ENCODE results near the gene CAPN11.

The CAPN11 gene

GRCh38 chr6:44223319-44224028, 64.9 kb downstream of the CAPN11 start, which contains the start of gene SLC29A1 (continued):
- TF ChIP-seq, protein P1, sequence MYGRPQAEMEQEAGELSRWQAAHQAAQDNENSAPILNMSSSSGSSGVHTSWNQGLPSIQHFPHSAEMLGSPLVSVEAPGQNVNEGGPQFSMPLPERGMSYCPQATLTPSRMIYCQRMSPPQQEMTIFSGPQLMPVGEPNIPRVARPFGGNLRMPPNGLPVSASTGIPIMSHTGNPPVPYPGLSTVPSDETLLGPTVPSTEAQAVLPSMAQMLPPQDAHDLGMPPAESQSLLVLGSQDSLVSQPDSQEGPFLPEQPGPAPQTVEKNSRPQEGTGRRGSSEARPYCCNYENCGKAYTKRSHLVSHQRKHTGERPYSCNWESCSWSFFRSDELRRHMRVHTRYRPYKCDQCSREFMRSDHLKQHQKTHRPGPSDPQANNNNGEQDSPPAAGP (tag by site-specific recombination; IDR thresholded peaks at IDR 0.05), result no peak
- no peak for TF ChIP-seq OVOL3 (tag by site-specific recombination; IDR thresholded peaks at IDR 0.05)
- peak; percentile 88 for TF ChIP-seq ZIC2 (tag by site-specific recombination; IDR thresholded peaks at IDR 0.05)
- no peak for TF ChIP-seq ZNF394 (tag by site-specific recombination; IDR thresholded peaks at IDR 0.05; ENCODE audit: borderline replicate concordance)
- no peak; the same call in 1 of the 2 replicates for TF ChIP-seq ZNF76 (tag by site-specific recombination; IDR thresholded peaks at IDR 0.05; ENCODE audit: borderline replicate concordance, low read depth)
- no peak for TF ChIP-seq ZNF843 (tag by site-specific recombination; IDR thresholded peaks at IDR 0.05)
- no peak for TF ChIP-seq ZNF266 (tag by site-specific recombination; IDR thresholded peaks at IDR 0.05; ENCODE audit: low read depth)
- TF ChIP-seq OSR2 (tag by site-specific recombination; IDR thresholded peaks at IDR 0.05), result peak; percentile 63; the same call in 1 of the 2 replicates
- no peak for TF ChIP-seq ZNF707 (tag by site-specific recombination; IDR thresholded peaks at IDR 0.05)
- no peak for TF ChIP-seq ZNF280D (tag by site-specific recombination; IDR thresholded peaks at IDR 0.05)
- 0 out of 2 replicates have a peak, but pooled peaks have one; percentile 3 for TF ChIP-seq SP7 (tag by site-specific recombination; IDR thresholded peaks at IDR 0.05)
- TF ChIP-seq ZNF404 (tag by site-specific recombination; IDR thresholded peaks at IDR 0.05), result no peak
- TF ChIP-seq ZNF214 (tag by site-specific recombination; IDR thresholded peaks at IDR 0.05; ENCODE audit: borderline replicate concordance), result no peak
- peak; percentile 80 for TF ChIP-seq ZBTB8A (tag by site-specific recombination; IDR thresholded peaks at IDR 0.05)
- no peak for TF ChIP-seq TRIM28 (IDR thresholded peaks at IDR 0.05; ENCODE audit: borderline replicate concordance, low read length)
- no peak for TF ChIP-seq ZFP37 (tag by site-specific recombination; IDR thresholded peaks at IDR 0.05)
- TF ChIP-seq ZSCAN18 (tag by site-specific recombination; IDR thresholded peaks at IDR 0.05), result no peak
- TF ChIP-seq ZNF24 (tag by site-specific recombination; IDR thresholded peaks at IDR 0.05), result no peak
- peak; percentile 40; the same call in 1 of the 2 replicates for TF ChIP-seq HIC1 (tag by site-specific recombination; IDR thresholded peaks at IDR 0.05)
- TF ChIP-seq, protein P2, sequence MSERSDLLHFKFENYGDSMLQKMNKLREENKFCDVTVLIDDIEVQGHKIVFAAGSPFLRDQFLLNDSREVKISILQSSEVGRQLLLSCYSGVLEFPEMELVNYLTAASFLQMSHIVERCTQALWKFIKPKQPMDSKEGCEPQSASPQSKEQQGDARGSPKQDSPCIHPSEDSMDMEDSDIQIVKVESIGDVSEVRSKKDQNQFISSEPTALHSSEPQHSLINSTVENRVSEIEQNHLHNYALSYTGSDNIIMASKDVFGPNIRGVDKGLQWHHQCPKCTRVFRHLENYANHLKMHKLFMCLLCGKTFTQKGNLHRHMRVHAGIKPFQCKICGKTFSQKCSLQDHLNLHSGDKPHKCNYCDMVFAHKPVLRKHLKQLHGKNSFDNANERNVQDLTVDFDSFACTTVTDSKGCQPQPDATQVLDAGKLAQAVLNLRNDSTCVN (tag by site-specific recombination; optimal IDR thresholded peaks at IDR 0.05), result peak; percentile 82
- no peak for TF ChIP-seq ZNF18 (tag by site-specific recombination; IDR thresholded peaks at IDR 0.05)
- 0 out of 2 replicates have a peak, but pooled peaks have one; percentile 32 for TF ChIP-seq BCL11B (tag by site-specific recombination; IDR thresholded peaks at IDR 0.05; ENCODE audit: low read depth)
- no peak for TF ChIP-seq ZFP41 (tag by site-specific recombination; IDR thresholded peaks at IDR 0.05; ENCODE audit: borderline replicate concordance)
- TF ChIP-seq ZNF121 (tag by site-specific recombination; IDR thresholded peaks at IDR 0.05), result no peak
- no peak for TF ChIP-seq SCRT1 (tag by site-specific recombination; IDR thresholded peaks at IDR 0.05; ENCODE audit: borderline replicate concordance)
- no peak for TF ChIP-seq ZNF792 (tag by site-specific recombination; IDR thresholded peaks at IDR 0.05)
- TF ChIP-seq ZBTB21 (tag by site-specific recombination; IDR thresholded peaks at IDR 0.05), result no peak; the same call in 1 of the 2 replicates
- no peak for TF ChIP-seq ZNF529 (tag by site-specific recombination; IDR thresholded peaks at IDR 0.05; ENCODE audit: insufficient replicate concordance)
- TF ChIP-seq ZNF302 (tag by site-specific recombination; IDR thresholded peaks at IDR 0.05; ENCODE audit: low read depth), result no peak

Data from HEK293 (cell line).